Activated CD8-positive, alpha-beta memory T cell treated with anti-CD3 and anti-CD28 coated beads, Interleukin-2, amount 10 ng/mL, durations not matched to agents 7 days and 5 days (primary cell): ENCODE results near the gene ADGRF5. TPM values are rescaled to one million over a fixed set of nuclear protein-coding genes. Genes with fewer than 3 reads are reported as not detected.

Experiments used
- ATAC-seq: fragments of 150-1000 bp; cut with Tn5 transposase; one replicate; pipeline ENCODE4 v1.10.0; 2021; ENCODE audit warnings: moderate library complexity
- CTCF ChIA-PET: fragments of 350-600 bp; sonication (Branson Sonifier 250); formaldehyde crosslinking; loops from one replicate; lab custom pipeline; 2021; ENCODE audit warnings: antibody characterized with exemption; lab: Charles Lee
- DNase-seq: peaks from one replicate; pipeline ENCODE4 v3.0.0-alpha.2; 2020
- H3K27ac Mint-ChIP-seq: one replicate; pipeline ENCODE4 v1.8.0; 2021; ENCODE audit warnings: mild to moderate bottlenecking, mixed read lengths
- H3K27me3 Mint-ChIP-seq: one replicate; pipeline ENCODE4 v1.8.0; 2021; ENCODE audit warnings: mixed read lengths
- H3K36me3 Mint-ChIP-seq: one replicate; pipeline ENCODE4 v1.8.0; 2021; ENCODE audit warnings: mild to moderate bottlenecking, mixed read lengths
- H3K4me1 Mint-ChIP-seq: one replicate; pipeline ENCODE4 v1.8.0; 2021; ENCODE audit warnings: mixed read lengths
- H3K4me3 Mint-ChIP-seq: one replicate; pipeline ENCODE4 v1.8.0; 2021; ENCODE audit warnings: mild to moderate bottlenecking, moderate library complexity, mixed read lengths
- H3K9me3 Mint-ChIP-seq: one replicate; pipeline ENCODE4 v1.8.0; 2022; ENCODE audit warnings: low read depth, mixed read lengths
- total RNA-seq, 2 experiments: library from RNA; stranded (reverse); gene quantifications; one replicate each; pipeline ENCODE4 v1.2.3, GENCODE V29; 2021

Gene ADGRF5, protein sequence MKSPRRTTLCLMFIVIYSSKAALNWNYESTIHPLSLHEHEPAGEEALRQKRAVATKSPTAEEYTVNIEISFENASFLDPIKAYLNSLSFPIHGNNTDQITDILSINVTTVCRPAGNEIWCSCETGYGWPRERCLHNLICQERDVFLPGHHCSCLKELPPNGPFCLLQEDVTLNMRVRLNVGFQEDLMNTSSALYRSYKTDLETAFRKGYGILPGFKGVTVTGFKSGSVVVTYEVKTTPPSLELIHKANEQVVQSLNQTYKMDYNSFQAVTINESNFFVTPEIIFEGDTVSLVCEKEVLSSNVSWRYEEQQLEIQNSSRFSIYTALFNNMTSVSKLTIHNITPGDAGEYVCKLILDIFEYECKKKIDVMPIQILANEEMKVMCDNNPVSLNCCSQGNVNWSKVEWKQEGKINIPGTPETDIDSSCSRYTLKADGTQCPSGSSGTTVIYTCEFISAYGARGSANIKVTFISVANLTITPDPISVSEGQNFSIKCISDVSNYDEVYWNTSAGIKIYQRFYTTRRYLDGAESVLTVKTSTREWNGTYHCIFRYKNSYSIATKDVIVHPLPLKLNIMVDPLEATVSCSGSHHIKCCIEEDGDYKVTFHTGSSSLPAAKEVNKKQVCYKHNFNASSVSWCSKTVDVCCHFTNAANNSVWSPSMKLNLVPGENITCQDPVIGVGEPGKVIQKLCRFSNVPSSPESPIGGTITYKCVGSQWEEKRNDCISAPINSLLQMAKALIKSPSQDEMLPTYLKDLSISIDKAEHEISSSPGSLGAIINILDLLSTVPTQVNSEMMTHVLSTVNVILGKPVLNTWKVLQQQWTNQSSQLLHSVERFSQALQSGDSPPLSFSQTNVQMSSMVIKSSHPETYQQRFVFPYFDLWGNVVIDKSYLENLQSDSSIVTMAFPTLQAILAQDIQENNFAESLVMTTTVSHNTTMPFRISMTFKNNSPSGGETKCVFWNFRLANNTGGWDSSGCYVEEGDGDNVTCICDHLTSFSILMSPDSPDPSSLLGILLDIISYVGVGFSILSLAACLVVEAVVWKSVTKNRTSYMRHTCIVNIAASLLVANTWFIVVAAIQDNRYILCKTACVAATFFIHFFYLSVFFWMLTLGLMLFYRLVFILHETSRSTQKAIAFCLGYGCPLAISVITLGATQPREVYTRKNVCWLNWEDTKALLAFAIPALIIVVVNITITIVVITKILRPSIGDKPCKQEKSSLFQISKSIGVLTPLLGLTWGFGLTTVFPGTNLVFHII (N-terminal part only)
- not detected for total RNA-seq

GRCh38 chr6:46921731-46922130, at the start of gene ADGRF5:
TSS of gene ADGRF5 (minus strand) at chr6:46921938. CDS start at chr6:46906762, 15,176 bp downstream.
- H3K27ac Mint-ChIP-seq: no peak within 1 kb of the TSS
- CTCF ChIA-PET: no interaction called here
- H3K27me3 Mint-ChIP-seq: no peaks in the 10 kb centered on the region
- no peak for DNase-seq
- ATAC-seq: no peak
- no peak within 1 kb of the TSS for H3K4me3 Mint-ChIP-seq
- no peaks in the 10 kb centered on the region for H3K36me3 Mint-ChIP-seq
- H3K4me1 Mint-ChIP-seq: no peaks in the 10 kb centered on the region
- no peaks in the 10 kb centered on the region for H3K9me3 Mint-ChIP-seq

DNA sequence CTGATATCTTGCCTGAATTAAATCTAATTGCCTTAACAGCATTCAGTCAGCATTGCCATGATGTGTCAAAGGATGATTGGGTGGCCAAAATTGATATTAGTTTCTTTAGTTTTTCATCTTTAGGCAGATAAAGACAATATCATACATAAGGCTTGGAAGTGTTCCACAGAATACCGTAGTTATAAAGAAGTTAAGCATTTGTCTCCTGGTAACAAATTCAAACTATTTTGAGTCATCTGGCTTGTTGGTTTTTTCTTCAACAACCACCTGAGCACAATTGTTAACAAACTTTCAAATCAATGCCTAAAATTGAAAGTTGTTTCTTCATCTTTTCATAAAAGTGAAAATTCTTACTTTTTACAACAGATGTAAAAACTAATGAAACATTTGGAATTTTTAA, 47.5 kb upstream of the ADGRF5 start:
- DNase-seq: no peak
- Mint-ChIP-seq H3K4me3 (no peak overlapping the region), H3K27ac (no peak overlapping the region), H3K27me3 (peaks cover 3% of the 10 kb centered on the region), H3K4me1 (no peaks in the 10 kb centered on the region), H3K36me3 (no peaks in the 10 kb centered on the region), H3K9me3 (no peaks in the 10 kb centered on the region)
- ATAC-seq: no peak
- CTCF ChIA-PET: no interaction called here

GRCh38 chr6:46967826-46968349, 46.1 kb upstream of the ADGRF5 start:
- no peaks in the 10 kb centered on the region for H3K36me3 Mint-ChIP-seq
- no peak overlapping the region for H3K4me3 Mint-ChIP-seq
- no peak for DNase-seq
- H3K4me1 Mint-ChIP-seq: no peaks in the 10 kb centered on the region
- H3K9me3 Mint-ChIP-seq: no peaks in the 10 kb centered on the region
- CTCF ChIA-PET: no interaction called here
- H3K27me3 Mint-ChIP-seq: peaks cover 3% of the 10 kb centered on the region
- no peak overlapping the region for H3K27ac Mint-ChIP-seq
- no peak for ATAC-seq

DNA sequence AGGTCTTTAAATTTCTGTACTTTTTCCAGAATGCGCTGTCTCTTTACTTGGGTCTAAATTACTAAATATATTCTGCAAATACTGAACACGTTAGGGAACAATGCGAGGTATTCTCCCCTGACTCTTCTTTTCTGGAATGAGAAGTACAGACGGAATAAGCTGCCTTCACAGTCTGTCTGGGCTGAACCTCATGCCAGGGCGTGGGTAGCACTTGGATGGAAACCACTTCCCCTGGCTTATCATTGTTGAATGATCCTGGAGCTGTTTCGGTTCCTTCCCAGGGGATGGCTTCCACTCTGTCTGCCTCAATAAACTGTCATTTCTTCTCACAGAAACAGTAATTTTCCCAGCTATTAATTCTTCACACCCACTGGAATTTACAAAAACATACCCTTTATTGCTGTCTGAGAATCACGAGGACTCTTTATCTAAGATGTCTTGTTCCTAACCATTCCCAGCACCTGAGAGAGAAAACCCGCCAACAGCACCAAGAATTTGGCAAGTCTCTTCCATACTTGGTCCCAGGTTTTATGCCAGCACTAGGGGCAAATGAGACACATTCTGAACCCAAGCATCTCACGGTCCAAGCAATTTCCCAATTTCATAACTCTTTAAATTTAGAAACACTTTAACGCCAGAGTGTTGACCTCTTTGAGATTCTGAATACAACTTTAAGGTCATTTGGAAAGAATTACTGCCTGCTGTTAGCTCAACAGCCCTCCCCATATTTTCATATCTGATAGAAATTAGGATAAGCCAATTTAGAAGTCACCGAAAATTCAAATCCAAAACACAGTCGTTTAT, 43.2 kb upstream of the ADGRF5 start:
- no peak for ATAC-seq
- no peaks in the 10 kb centered on the region for H3K36me3 Mint-ChIP-seq
- DNase-seq: no peak
- no peaks in the 10 kb centered on the region for H3K9me3 Mint-ChIP-seq
- CTCF ChIA-PET: no interaction called here
- no peaks in the 10 kb centered on the region for H3K27me3 Mint-ChIP-seq
- H3K27ac Mint-ChIP-seq: no peak overlapping the region
- no peak overlapping the region for H3K4me3 Mint-ChIP-seq
- H3K4me1 Mint-ChIP-seq: no peaks in the 10 kb centered on the region

GRCh38 chr6:46963626-46964025, 41.9 kb upstream of the ADGRF5 start:
- Mint-ChIP-seq H3K27ac (no peak overlapping the region), H3K27me3 (no peaks in the 10 kb centered on the region), H3K4me1 (no peaks in the 10 kb centered on the region), H3K9me3 (no peaks in the 10 kb centered on the region), H3K4me3 (no peak overlapping the region), H3K36me3 (no peaks in the 10 kb centered on the region)
- CTCF ChIA-PET: interaction anchor here (0.7 kb wide), 1 partner anchor 84 kb away, joined by 4 read pairs; no protein-coding TSS in a partner anchor
- ATAC-seq (no peak), DNase-seq (no peak)

- ATAC-seq (no peak), DNase-seq (no peak)
- no peak overlapping the region for H3K4me3 Mint-ChIP-seq
- no peaks in the 10 kb centered on the region for H3K27me3 Mint-ChIP-seq
- H3K9me3 Mint-ChIP-seq: no peaks in the 10 kb centered on the region
- no peaks in the 10 kb centered on the region for H3K4me1 Mint-ChIP-seq
- H3K27ac Mint-ChIP-seq: no peak overlapping the region
- H3K36me3 Mint-ChIP-seq: no peaks in the 10 kb centered on the region
- CTCF ChIA-PET: no interaction called here
These were observed 41.3 kb upstream of the ADGRF5 start for GRCh38 chr6:46963039-46963438.

DNA sequence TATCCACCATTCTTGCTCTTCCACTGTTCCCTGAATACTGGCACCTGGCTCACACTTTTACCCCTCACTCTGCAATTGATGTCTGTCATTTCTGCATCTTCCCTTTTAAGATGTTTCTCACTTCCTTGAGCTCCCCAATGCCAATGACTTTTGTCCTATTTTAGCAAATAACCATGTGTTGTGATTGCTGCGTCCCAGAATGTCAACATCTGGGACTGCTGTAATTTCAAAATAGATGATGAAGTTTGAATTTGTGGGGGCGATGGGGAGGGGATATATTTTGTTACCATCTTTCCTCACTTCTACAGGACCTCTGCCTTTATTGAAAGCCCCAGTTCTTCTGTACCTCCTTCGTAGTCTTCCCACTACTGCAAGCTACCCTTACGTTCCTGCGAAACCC, 40.0 kb upstream of the ADGRF5 start:
- H3K4me1 Mint-ChIP-seq: no peaks in the 10 kb centered on the region
- no peaks in the 10 kb centered on the region for H3K27me3 Mint-ChIP-seq
- H3K9me3 Mint-ChIP-seq: no peaks in the 10 kb centered on the region
- ATAC-seq: no peak
- CTCF ChIA-PET: no interaction called here
- no peaks in the 10 kb centered on the region for H3K36me3 Mint-ChIP-seq
- H3K4me3 Mint-ChIP-seq: no peak overlapping the region
- H3K27ac Mint-ChIP-seq: no peak overlapping the region
- no peak for DNase-seq

GRCh38 chr6:46961232-46961631, 39.5 kb upstream of the ADGRF5 start:
- Mint-ChIP-seq H3K27ac (no peak overlapping the region), H3K4me3 (no peak overlapping the region), H3K27me3 (no peaks in the 10 kb centered on the region), H3K4me1 (no peaks in the 10 kb centered on the region), H3K36me3 (no peaks in the 10 kb centered on the region), H3K9me3 (no peaks in the 10 kb centered on the region)
- DNase-seq (no peak), ATAC-seq (no peak)
- CTCF ChIA-PET: no interaction called here

GRCh38 chr6:46959419-46959818, 37.7 kb upstream of the ADGRF5 start:
- CTCF ChIA-PET: no interaction called here
- Mint-ChIP-seq H3K4me1 (no peaks in the 10 kb centered on the region), H3K36me3 (no peaks in the 10 kb centered on the region)

DNA sequence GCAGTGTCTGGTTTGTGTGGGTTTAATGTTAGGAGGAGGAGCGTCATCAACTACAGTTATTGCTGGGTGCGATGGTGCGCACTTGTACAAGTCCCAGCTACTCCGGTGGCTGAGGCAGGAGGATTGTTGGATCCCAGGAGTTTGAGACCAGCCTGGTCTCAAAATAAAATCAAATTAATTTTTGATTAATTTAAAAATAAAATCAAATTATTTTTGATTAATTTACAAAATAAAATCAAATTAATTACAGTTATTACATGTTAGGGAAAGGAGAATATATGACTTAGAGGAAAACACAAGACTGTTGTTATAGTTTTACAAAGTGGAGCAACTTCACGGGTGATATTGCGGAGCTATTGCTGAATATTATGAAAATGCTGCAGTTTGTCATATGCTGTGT, 34.7 kb upstream of the ADGRF5 start:
- H3K4me3 Mint-ChIP-seq: no peak overlapping the region
- ATAC-seq (no peak), DNase-seq (no peak)
- no peak overlapping the region for H3K27ac Mint-ChIP-seq
- H3K27me3 Mint-ChIP-seq: peaks cover 3% of the 10 kb centered on the region
- H3K9me3 Mint-ChIP-seq: no peaks in the 10 kb centered on the region
- CTCF ChIA-PET: no interaction called here
- H3K4me1 Mint-ChIP-seq: no peaks in the 10 kb centered on the region
- H3K36me3 Mint-ChIP-seq: no peaks in the 10 kb centered on the region

More at GRCh38 chr6:46959419-46959818, 37.7 kb upstream of the ADGRF5 start:
- H3K4me3 Mint-ChIP-seq: no peak overlapping the region
- H3K9me3 Mint-ChIP-seq: no peaks in the 10 kb centered on the region
- no peak overlapping the region for H3K27ac Mint-ChIP-seq
- ATAC-seq (no peak), DNase-seq (no peak)
- no peaks in the 10 kb centered on the region for H3K27me3 Mint-ChIP-seq

GRCh38 chr6:46954837-46955451, 33.2 kb upstream of the ADGRF5 start:
- CTCF ChIA-PET: no interaction called here
- Mint-ChIP-seq H3K4me3 (no peak overlapping the region), H3K36me3 (no peaks in the 10 kb centered on the region)

DNA sequence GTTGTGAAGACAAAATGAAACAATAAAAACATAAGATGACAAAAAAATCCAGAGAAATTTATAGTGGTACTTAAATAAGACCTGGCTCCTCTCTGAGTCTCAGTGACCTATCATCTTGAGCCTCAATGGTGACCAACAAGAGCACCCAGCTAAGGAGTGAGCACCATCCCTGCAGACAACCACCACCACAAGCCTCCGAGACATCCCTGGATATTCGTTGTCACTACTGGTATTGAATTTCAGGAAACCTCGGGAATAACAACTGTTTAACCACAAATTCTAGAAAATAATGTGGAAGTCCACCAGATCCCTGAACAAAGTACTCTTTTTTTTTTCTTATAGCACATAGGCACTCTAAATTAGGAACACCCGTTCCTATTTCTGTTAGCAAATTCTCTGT, 32.2 kb upstream of the ADGRF5 start:
- no peaks in the 10 kb centered on the region for H3K36me3 Mint-ChIP-seq
- H3K4me1 Mint-ChIP-seq: no peaks in the 10 kb centered on the region
- no peaks in the 10 kb centered on the region for H3K9me3 Mint-ChIP-seq
- CTCF ChIA-PET: no interaction called here
- H3K4me3 Mint-ChIP-seq: no peak overlapping the region
- ATAC-seq (no peak), DNase-seq (no peak)
- H3K27me3 Mint-ChIP-seq: peaks cover 3% of the 10 kb centered on the region
- no peak overlapping the region for H3K27ac Mint-ChIP-seq

More at GRCh38 chr6:46954837-46955451, 33.2 kb upstream of the ADGRF5 start:
- Mint-ChIP-seq H3K27me3 (peaks cover 3% of the 10 kb centered on the region), H3K9me3 (no peaks in the 10 kb centered on the region), H3K4me1 (no peaks in the 10 kb centered on the region), H3K27ac (no peak overlapping the region)
- ATAC-seq (no peak), DNase-seq (no peak)
